Measurements from ENCODE around the gene CEMIP2. TPM values are rescaled to one million over a fixed set of nuclear protein-coding genes. Genes with fewer than 3 reads are reported as not detected.

Gene CEMIP2
- total and polyA plus RNA-seq, 2 of the 13 experiments (the other 11 are each of a cell fraction or from before 2014, with no cell fraction given) = 94.3 to 128 TPM

DNA sequence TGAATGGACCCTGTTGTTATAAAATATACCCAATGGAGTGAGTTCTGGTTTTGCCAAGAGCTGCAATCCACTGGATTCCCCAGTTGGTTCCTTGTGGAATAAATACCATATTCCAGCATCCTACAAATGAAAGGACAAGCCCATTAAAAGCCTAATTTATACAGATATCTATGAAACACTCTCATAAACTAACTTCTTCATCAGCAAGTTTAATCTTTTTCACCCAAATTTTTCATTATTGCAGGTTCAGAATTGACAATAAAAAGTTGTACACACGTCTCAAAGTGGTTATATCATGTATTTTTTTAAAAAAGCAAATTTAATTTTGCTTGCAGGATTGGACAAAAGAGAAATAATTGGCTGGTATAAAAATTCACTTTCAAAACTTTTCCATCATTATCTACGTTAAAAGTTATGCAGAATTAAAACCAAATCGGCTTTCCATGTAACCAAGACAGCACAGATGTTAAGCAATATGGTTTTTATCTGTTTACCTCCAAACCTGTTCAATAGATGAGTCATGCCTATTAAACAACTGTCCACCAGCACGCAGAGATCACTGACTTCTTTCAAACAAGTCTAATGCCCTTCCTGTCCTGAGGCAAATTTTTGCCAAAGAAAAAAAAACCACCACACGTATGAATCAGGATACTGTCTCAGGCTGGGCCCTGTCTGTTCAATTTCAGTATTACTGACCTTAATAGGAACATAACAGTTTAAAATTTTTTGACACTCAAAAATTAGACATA, 42.5 kb downstream of the CEMIP2 start (continued):
- TF ChIP-seq, protein P1, sequence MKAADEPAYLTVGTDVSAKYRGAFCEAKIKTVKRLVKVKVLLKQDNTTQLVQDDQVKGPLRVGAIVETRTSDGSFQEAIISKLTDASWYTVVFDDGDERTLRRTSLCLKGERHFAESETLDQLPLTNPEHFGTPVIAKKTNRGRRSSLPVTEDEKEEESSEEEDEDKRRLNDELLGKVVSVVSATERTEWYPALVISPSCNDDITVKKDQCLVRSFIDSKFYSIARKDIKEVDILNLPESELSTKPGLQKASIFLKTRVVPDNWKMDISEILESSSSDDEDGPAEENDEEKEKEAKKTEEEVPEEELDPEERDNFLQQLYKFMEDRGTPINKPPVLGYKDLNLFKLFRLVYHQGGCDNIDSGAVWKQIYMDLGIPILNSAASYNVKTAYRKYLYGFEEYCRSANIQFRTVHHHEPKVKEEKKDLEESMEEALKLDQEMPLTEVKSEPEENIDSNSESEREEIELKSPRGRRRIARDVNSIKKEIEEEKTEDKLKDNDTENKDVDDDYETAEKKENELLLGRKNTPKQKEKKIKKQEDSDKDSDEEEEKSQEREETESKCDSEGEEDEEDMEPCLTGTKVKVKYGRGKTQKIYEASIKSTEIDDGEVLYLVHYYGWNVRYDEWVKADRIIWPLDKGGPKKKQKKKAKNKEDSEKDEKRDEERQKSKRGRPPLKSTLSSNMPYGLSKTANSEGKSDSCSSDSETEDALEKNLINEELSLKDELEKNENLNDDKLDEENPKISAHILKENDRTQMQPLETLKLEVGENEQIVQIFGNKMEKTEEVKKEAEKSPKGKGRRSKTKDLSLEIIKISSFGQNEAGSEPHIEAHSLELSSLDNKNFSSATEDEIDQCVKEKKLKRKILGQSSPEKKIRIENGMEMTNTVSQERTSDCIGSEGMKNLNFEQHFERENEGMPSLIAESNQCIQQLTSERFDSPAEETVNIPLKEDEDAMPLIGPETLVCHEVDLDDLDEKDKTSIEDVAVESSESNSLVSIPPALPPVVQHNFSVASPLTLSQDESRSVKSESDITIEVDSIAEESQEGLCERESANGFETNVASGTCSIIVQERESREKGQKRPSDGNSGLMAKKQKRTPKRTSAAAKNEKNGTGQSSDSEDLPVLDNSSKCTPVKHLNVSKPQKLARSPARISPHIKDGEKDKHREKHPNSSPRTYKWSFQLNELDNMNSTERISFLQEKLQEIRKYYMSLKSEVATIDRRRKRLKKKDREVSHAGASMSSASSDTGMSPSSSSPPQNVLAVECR (CRISPR knock-in tag; IDR thresholded peaks at IDR 0.05; ENCODE audit: borderline replicate concordance) = peak; percentile 18; the same call in 1 of the 2 replicates
- TF ChIP-seq ZNF207 (IDR thresholded peaks at IDR 0.05; ENCODE audit: borderline replicate concordance) (no peak), HNF4A (CRISPR knock-in tag; IDR thresholded peaks at IDR 0.05) (peak; percentile 29; the same call in 1 of the 2 replicates), PAXIP1 (CRISPR knock-in tag; conservative IDR thresholded peaks at IDR 0.05) (peak; percentile 87), ZNF687 (CRISPR knock-in tag; IDR thresholded peaks at IDR 0.05) (no peak), ZNF296 (CRISPR knock-in tag; conservative IDR thresholded peaks at IDR 0.05) (no peak)
- TF ChIP-seq, protein P2, sequence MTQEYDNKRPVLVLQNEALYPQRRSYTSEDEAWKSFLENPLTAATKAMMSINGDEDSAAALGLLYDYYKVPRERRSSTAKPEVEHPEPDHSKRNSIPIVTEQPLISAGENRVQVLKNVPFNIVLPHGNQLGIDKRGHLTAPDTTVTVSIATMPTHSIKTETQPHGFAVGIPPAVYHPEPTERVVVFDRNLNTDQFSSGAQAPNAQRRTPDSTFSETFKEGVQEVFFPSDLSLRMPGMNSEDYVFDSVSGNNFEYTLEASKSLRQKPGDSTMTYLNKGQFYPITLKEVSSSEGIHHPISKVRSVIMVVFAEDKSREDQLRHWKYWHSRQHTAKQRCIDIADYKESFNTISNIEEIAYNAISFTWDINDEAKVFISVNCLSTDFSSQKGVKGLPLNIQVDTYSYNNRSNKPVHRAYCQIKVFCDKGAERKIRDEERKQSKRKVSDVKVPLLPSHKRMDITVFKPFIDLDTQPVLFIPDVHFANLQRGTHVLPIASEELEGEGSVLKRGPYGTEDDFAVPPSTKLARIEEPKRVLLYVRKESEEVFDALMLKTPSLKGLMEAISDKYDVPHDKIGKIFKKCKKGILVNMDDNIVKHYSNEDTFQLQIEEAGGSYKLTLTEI (CRISPR knock-in tag; conservative IDR thresholded peaks at IDR 0.05) = no peak
- TF ChIP-seq, protein P3, sequence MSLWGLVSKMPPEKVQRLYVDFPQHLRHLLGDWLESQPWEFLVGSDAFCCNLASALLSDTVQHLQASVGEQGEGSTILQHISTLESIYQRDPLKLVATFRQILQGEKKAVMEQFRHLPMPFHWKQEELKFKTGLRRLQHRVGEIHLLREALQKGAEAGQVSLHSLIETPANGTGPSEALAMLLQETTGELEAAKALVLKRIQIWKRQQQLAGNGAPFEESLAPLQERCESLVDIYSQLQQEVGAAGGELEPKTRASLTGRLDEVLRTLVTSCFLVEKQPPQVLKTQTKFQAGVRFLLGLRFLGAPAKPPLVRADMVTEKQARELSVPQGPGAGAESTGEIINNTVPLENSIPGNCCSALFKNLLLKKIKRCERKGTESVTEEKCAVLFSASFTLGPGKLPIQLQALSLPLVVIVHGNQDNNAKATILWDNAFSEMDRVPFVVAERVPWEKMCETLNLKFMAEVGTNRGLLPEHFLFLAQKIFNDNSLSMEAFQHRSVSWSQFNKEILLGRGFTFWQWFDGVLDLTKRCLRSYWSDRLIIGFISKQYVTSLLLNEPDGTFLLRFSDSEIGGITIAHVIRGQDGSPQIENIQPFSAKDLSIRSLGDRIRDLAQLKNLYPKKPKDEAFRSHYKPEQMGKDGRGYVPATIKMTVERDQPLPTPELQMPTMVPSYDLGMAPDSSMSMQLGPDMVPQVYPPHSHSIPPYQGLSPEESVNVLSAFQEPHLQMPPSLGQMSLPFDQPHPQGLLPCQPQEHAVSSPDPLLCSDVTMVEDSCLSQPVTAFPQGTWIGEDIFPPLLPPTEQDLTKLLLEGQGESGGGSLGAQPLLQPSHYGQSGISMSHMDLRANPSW (CRISPR knock-in tag; IDR thresholded peaks at IDR 0.05; ENCODE audit: borderline replicate concordance) = no peak
